AG09309 (cell line): ENCODE results near the gene DNAH17.

Experiments
- DNase-seq: peaks from one replicate; pipeline ENCODE4 v3.0.0-alpha.2; 2010; ENCODE audit warnings: low read depth
- H3K4me3 ChIP-seq: 2 replicates; pipeline ENCODE4 v1.5.1; 2011; ENCODE audit warnings: mild to moderate bottlenecking, low read depth, low read length, moderate library complexity; ENCODE audit not compliant: control insufficient read depth
- CTCF ChIP-seq: IDR thresholded peaks from 2 replicates; pipeline ENCODE4 v1.5.1; 2011; ENCODE audit warnings: mild to moderate bottlenecking, low read depth, low read length, inconsistent platforms; ENCODE audit not compliant: insufficient read depth, control insufficient read depth; ENCODE audit errors: missing control alignments

DNAH17 gene

GRCh38 chr17:78490156-78490555, 87.0 kb downstream of the DNAH17 start:
- TF ChIP-seq CTCF, result no peak
- no peak for DNase-seq

GRCh38 chr17:78488867-78489634, 88.1 kb downstream of the DNAH17 start:
- no peak for TF ChIP-seq CTCF
- no peak for DNase-seq

More at GRCh38 chr17:78490156-78490555, 87.0 kb downstream of the DNAH17 start:
- H3K4me3 ChIP-seq, result no peak overlapping the region

GRCh38 chr17:78488156-78488555, 89.0 kb downstream of the DNAH17 start:
- no peak overlapping the region for H3K4me3 ChIP-seq
- TF ChIP-seq CTCF, result no peak
- no peak for DNase-seq

More at GRCh38 chr17:78488867-78489634, 88.1 kb downstream of the DNAH17 start:
- H3K4me3 ChIP-seq, result no peak overlapping the region

- H3K4me3 ChIP-seq, result no peak overlapping the region
- DNase-seq, result no peak
- no peak for TF ChIP-seq CTCF
Measured at GRCh38 chr17:78486946-78487680, 90.1 kb downstream of the DNAH17 start.

GRCh38 chr17:78486228-78486802, 90.9 kb downstream of the DNAH17 start:
- H3K4me3 ChIP-seq, result no peak overlapping the region
- no peak for DNase-seq
- TF ChIP-seq CTCF, result no peak

- TF ChIP-seq CTCF, result no peak
- H3K4me3 ChIP-seq, result no peak overlapping the region
- DNase-seq, result no peak
Measured at GRCh38 chr17:78485290-78486168, 91.7 kb downstream of the DNAH17 start.
